GM20431 (cell line): ENCODE data around the gene INTS14.

ENCODE experiments used
- in situ Hi-C: fragments of 300-500 bp; cut with MseI, MboI; formaldehyde crosslinking; loops from one replicate; pipeline ENCODE4 v1.15.0; 2020; ENCODE audit warnings: low sequenced_read_pairs; ENCODE audit not compliant: unreplicated experiment

Gene INTS14

DNA sequence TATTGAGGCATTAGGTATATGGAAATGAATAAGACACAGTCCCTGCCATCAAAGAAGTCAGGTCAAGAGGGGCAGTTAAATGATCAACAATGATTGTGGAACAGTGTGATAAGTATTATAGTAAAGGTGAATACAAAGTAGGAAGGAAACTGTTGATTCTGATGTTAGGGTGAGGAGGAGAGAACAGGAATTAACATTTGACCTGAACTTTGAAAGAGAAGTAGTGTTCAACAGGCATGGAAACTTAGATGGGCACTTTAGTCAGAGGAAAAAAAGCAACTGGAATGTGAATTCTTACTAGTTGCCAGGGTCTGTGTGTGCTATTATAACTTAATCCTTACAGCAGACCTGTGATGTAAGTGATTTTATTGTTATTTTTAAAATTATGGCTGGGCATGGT lies 63.1 kb downstream of the INTS14 start:
- in situ Hi-C loops, result no loop called here

DNA sequence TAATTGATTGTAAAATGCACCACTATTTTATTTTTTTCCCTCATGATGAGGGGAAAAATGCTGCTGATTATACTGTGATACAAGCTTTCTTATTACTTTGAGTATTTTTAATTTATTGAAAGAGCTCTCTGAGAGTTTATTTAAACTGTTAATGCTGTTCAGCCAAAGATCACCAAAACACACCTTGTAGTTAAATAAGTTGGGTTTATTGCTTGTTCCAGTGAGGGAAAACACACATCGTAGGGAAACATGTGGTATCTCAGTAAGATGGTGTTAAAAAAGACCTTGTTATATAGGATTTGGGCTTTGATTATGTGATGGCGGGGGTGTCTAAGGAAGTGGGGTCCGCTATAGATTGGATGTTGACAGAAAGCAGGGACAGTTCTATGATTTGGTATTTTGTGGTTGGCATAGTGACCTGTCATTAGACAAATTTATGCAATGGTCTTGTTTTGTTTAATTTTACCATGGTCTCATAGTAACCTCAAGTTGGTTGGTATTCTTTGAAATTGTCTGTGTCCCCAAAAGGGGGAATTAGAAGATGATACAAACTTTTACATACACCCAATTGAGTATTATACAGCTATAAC lies 69.6 kb downstream of the INTS14 start:
- in situ Hi-C loops, result no loop called here

DNA sequence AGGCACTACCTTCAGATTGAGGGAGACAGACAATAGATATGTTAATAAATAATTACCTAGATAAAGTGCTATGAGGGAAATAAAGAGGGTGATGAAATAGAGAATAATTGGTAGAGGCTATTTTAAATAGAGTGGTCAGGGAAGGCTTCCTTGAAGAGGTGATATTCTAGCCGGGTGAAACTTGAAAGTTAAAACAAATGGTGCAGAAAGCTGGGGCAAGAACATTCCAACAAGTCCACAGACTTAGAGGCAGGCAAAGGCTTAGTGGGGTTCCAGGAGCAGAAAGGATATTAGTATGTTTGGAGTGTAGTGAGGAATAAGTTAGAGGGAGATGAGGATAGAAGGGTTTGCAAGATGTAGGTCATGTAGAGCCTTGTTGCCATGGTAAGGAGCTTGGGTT lies 70.6 kb downstream of the INTS14 start:
- in situ Hi-C loops, result no loop called here

DNA sequence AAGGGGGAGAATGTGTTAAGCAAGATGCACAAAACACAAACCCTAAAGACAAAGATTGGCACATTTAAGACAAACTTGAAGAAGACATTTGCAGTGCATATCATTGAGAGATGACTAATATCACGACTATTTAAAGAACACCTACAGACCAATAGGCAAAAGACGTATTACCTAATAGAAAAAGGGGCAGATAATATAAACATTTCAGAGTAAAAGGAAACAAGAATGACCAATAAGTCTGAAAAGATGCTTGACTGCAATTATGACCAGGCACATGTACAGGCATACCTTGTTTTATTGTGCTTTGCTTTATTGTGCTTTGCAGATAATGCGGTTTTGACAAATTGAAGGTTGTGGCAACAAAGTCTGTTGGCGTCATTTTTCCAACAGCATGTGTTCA lies 75.7 kb downstream of the INTS14 start:
- in situ Hi-C loops, result no loop called here

DNA sequence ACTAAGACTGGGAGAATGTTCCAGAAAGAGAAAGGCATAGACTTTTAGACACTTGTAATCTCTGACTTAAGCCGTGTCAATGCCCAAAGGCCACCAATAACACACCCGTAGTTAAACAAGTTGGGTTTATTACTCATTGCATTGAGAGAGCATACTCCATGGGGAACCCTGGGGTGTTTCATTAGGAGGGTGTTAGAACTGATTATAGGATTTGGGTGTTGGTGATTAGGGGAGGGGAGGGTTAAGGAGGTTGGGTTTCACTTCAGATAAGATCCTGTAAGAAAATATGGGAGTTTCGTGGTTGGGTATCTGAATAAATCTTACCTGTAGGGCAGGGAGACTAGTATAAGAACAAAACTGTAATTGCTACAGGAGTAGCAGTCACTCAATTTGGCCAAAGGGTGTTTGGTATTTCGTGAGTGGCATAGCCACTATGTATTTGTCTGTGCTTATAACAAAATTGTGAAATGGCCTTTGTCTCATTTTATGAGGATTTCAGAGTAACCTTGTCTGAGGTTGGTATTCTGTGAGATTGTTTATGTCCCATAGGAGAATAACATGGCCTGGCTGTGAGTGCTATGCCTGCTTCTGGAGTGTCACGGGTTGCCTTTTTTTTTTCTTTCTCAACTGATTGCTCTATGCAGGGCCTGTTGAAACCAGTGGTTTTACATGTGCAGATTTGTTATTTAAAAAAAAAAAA lies 77.7 kb downstream of the INTS14 start:
- in situ Hi-C loops, result no loop called here

DNA sequence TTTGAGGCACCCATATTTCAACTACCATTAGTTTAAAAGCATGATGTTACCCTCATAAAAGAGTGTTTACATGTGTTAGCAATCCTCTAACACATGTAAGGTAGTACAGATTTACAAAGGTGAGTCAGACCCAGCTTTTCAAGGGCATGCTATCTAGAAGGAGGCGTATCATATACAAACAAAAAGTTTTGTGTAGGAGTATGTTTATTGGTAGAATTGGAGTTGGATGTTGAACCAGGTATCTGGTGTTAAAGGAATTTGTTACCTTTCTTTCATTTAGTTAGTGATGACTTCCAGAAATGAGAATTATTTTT lies 78.2 kb downstream of the INTS14 start:
- in situ Hi-C loops, result no loop called here

DNA sequence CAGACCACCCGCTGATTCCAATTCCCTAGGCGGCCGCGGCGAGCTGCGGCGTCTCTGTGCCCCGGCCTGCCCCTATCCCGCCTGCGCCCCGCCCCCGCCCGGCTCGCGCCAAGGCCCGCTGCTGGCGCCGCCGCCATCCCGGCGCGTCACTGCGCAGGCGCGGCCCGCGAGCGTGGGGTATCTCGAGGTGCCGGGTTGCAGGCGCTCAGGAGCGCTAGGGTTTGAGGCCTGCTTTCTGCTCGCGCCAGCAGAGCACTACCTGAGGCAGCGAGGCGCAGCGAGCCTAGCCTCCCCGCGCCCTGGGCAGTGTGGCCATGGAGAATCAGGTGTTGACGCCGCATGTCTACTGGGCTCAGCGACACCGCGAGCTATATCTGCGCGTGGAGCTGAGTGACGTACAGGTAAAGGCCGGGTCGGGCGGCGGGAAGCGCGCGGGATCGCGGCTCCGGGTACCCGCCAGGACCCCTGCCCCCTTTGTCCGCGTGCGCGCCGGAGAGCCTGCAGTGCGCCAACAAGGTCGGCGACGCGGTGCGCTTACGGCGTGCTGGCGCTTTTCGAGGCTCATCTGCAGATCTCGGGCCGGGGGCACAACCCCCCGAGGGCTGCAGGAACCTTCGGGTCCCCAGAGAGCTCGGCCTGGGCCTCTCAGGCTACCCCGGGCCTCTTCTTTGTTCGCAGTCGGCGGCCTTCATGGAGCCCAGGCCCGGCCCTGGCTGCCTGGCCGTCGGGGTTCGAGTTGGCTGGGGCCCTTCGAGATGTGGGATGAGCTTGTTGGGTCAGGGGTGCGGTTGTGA lies 80.4 kb downstream of the INTS14 start, which contains the start of gene HACD3:
Gene HACD3 (plus strand): TSS at position 146 of the 794 bp plus-strand sequence. CDS start 169 bp downstream, at position 315.
- in situ Hi-C loops, result no loop called here

DNA sequence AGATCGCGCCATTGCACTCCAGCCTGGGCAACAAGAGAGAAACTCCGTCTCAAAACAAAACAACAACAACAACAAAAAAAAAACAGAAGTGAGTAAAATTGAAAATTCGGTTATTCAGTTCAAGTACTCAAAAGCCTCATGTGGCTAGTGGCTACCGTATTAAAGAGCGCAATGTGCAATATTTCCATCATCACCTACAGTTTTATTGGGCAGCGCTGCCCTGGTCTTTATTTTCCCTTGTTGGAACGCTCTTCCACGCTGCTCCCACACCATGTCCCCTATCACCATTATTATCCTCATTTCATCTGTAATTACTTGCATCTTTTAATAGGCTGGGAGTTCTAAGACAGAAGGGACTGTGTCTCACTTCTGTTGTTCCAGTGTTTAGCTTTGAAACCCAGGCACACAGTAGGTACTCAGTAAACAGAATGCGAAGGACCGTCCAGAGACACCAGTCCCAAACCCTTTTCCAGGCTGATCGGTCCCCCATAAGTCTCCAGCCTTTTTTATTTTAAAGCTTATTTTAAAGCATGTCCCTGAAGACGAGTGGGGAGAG lies 81.1 kb downstream of the INTS14 start:
- in situ Hi-C loops, result no loop called here
